AG09319 (cell line): ENCODE data around the gene ARL14EPL.
A peak's percentile ranks its signal among the peaks of the same experiment; 100 is the strongest.

Source experiments
- DNase-seq: peaks from one replicate; pipeline ENCODE4 v3.0.0-alpha.2; 2010; ENCODE audit warnings: low read depth; ENCODE audit errors: extremely low read depth
- CTCF ChIP-seq: IDR thresholded peaks from 2 replicates; pipeline ENCODE4 v1.5.1; 2011; ENCODE audit warnings: low read depth, mild to moderate bottlenecking, inconsistent platforms, low read length, moderate library complexity

Gene ARL14EPL

DNA sequence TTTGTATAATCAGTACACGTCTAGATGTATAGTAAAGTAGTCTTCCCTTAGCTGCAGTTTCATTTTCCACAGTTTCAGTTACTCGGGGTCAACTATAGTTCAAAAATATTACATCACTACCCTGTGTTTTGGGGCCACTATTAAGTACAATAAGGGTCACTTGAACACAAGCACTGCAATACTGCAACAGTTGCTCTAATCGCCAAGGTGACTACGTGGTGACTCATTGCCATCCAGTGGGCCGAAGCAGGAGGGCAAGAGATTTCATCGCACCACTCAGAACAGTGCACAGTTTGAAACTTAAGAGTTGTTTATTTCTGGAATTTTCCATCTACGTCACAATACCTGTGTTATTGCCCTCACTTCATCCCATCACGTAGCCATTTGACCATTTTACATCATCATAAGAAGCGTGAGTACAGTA is at the start of gene ARL14EPL:
Gene ARL14EPL, plus strand, starts transcription at position 379 of the 424 bp plus-strand sequence. CDS start 18,994 bp downstream, outside the sequence.
- DNase-seq = peak; percentile 55
- TF ChIP-seq CTCF = peak; percentile 78

GRCh38 chr5:115983519-115983918 is 48.8 kb upstream of the ARL14EPL start:
- DNase-seq = no peak

GRCh38 chr5:115985802-115986757 is 46.2 kb upstream of the ARL14EPL start:
- no peak for TF ChIP-seq CTCF
- no peak for DNase-seq

More at GRCh38 chr5:115983519-115983918, 48.8 kb upstream of the ARL14EPL start:
- no peak for TF ChIP-seq CTCF

- no peak for DNase-seq
- TF ChIP-seq CTCF = no peak
Observed at GRCh38 chr5:115988002-115988401, 44.3 kb upstream of the ARL14EPL start.

- no peak for TF ChIP-seq CTCF
Observed at GRCh38 chr5:115992848-115993350, 39.4 kb upstream of the ARL14EPL start.

DNA sequence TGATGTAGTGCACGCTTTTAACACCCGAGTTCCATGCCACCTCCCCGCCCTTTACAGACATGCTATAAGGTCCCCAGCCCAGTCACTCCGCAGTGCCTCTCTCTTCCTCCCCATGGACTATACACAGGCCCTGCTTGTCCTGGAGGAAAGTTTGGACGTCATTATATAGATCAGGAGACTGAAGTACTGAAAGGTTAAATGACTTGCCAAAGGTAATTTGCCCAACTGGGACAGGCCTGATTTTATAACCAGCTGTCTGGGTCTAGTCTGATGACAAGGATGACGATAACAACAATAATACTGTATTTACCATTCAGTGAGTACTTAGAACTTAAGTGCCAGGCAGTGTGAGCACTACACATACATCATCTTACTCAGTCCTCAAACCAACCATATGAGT is 36.9 kb upstream of the ARL14EPL start:
- DNase-seq = no peak
- TF ChIP-seq CTCF = no peak

More at GRCh38 chr5:115992848-115993350, 39.4 kb upstream of the ARL14EPL start:
- no peak for DNase-seq
